Esophagus muscularis mucosa (tissue), 4 donors: Measurements from ENCODE around the gene SIK2.

Experiments
- EP300 ChIP-seq: sonication (generic); formaldehyde crosslinking; IDR thresholded peaks from one replicate; pipeline ENCODE4 v1.6.1; 2017; ENCODE audit warnings: antibody characterized with exemption
- POLR2A ChIP-seq: fragments of 450-650 bp; IDR thresholded peaks from one replicate; pipeline ENCODE4 v1.6.1; 2017; ENCODE audit warnings: antibody characterized with exemption, moderate library complexity, mild to moderate bottlenecking, low read depth
- POLR2AphosphoS5 ChIP-seq, 2 donors: sonication (generic); formaldehyde crosslinking; IDR thresholded peaks; one replicate each; pipeline ENCODE4 v1.6.1; 2017; ENCODE audit warnings: antibody characterized with exemption in 2 of 2
- TF ChIP-seq, protein P1 (sequence below), 3 experiments: fragments of 200-600 bp in 2 of 3; fragments of 450-650 bp in 1 of 3; sonication (generic) in 2 of 3; IDR thresholded peaks; one replicate each; pipeline ENCODE4 v1.5.1; 2017 to 2019; ENCODE audit warnings: antibody characterized with exemption in 3 of 3, mild to moderate bottlenecking in 2 of 3, moderate library complexity in 1 of 3

- no peak for TF ChIP-seq POLR2A
- TF ChIP-seq, protein P1, sequence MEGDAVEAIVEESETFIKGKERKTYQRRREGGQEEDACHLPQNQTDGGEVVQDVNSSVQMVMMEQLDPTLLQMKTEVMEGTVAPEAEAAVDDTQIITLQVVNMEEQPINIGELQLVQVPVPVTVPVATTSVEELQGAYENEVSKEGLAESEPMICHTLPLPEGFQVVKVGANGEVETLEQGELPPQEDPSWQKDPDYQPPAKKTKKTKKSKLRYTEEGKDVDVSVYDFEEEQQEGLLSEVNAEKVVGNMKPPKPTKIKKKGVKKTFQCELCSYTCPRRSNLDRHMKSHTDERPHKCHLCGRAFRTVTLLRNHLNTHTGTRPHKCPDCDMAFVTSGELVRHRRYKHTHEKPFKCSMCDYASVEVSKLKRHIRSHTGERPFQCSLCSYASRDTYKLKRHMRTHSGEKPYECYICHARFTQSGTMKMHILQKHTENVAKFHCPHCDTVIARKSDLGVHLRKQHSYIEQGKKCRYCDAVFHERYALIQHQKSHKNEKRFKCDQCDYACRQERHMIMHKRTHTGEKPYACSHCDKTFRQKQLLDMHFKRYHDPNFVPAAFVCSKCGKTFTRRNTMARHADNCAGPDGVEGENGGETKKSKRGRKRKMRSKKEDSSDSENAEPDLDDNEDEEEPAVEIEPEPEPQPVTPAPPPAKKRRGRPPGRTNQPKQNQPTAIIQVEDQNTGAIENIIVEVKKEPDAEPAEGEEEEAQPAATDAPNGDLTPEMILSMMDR (IDR thresholded peaks at IDR 0.05) = no peak
- no peak for TF ChIP-seq EP300
- TF ChIP-seq POLR2AphosphoS5 (IDR thresholded peaks at IDR 0.05) = no peak
Observed at GRCh38 chr11:111691741-111692140, 89.5 kb downstream of the SIK2 start.
